OCI-LY7 (cell line): ENCODE measurements around the gene PSME4. TPM values are rescaled to one million over a fixed set of nuclear protein-coding genes. Genes with fewer than 3 reads are reported as not detected.

Source experiments
- BruUV-seq: library from RNA; stranded (reverse); fragments of 400-500 nt; replicated peaks from 2 replicates; lab custom pipeline; 2021; lab: Mats Ljungman, UMichigan
- CTCF ChIA-PET: fragments of 300-600 bp; sonication (Branson Sonifier 250); formaldehyde crosslinking; loops from one replicate; lab custom pipeline; 2022; ENCODE audit warnings: antibody characterized with exemption; ENCODE audit not compliant: unreplicated experiment; lab: Charles Lee
- POLR2A ChIA-PET: fragments of 300-600 bp; sonication (Branson Sonifier 250); formaldehyde crosslinking; loops from one replicate; lab custom pipeline; 2022; ENCODE audit warnings: antibody characterized with exemption; lab: Charles Lee
- DNase-seq: peaks from one replicate; pipeline ENCODE4 v3.0.0-alpha.2; 2015; ENCODE audit warnings: low spot score
- H2AFZ ChIP-seq: fragments of 200-600 bp; sonication (generic), shearing (Covaris generic); 2 replicates; pipeline ENCODE4 v1.6.1; 2014; ENCODE audit warnings: mild to moderate bottlenecking, antibody characterized with exemption, low read length, moderate library complexity
- H3K27ac ChIP-seq: fragments of 200-600 bp; sonication (generic); 2 replicates; pipeline ENCODE4 v1.5.1; 2014; ENCODE audit warnings: mixed run types, low read depth, mild to moderate bottlenecking, moderate library complexity, low read length, inconsistent platforms; ENCODE audit not compliant: poor library complexity, severe bottlenecking
- H3K36me3 ChIP-seq: fragments of 200-600 bp; sonication (generic); 2 replicates; pipeline ENCODE4 v1.6.1; 2014; ENCODE audit warnings: mild to moderate bottlenecking, antibody characterized with exemption, low read length, moderate library complexity, mixed read lengths; ENCODE audit not compliant: insufficient read depth
- H3K4me1 ChIP-seq: fragments of 200-600 bp; sonication (generic); 2 replicates; pipeline ENCODE4 v1.5.1; 2014; ENCODE audit warnings: mild to moderate bottlenecking, low read length; ENCODE audit not compliant: insufficient read depth, poor library complexity, severe bottlenecking
- H3K4me2 ChIP-seq: fragments of 200-600 bp; sonication (generic); 2 replicates; pipeline ENCODE4 v1.6.1; 2014; ENCODE audit warnings: mild to moderate bottlenecking, low read length
- H3K4me3 ChIP-seq: fragments of 200-600 bp; sonication (generic); 2 replicates; pipeline ENCODE4 v1.5.1; 2014; ENCODE audit warnings: mild to moderate bottlenecking, low read depth, low read length; ENCODE audit not compliant: poor library complexity, severe bottlenecking
- H3K79me2 ChIP-seq: fragments of 200-600 bp; sonication (generic); 2 replicates; pipeline ENCODE4 v1.6.1; 2016; ENCODE audit warnings: low read depth, mild to moderate bottlenecking, low read length, moderate library complexity, mixed read lengths; ENCODE audit not compliant: insufficient read depth
- H3K9me2 ChIP-seq: fragments of 200-600 bp; sonication (generic); 2 replicates; pipeline ENCODE4 v1.6.1; 2016; ENCODE audit warnings: mild to moderate bottlenecking, low read length, mixed read lengths; ENCODE audit not compliant: insufficient read depth
- H3K9me3 ChIP-seq: fragments of 200-600 bp; sonication (generic); 2 replicates; pipeline ENCODE4 v1.6.1; 2014; ENCODE audit warnings: mild to moderate bottlenecking, mixed run types, low read length, mixed read lengths
- H4K20me1 ChIP-seq: fragments of 200-600 bp; sonication (generic); 2 replicates; pipeline ENCODE4 v1.6.1; 2014; ENCODE audit warnings: mild to moderate bottlenecking, antibody characterized with exemption, low read length, moderate library complexity, mixed read lengths; ENCODE audit not compliant: insufficient read depth
- EZH2phosphoT487 ChIP-seq: fragments of 200-600 bp; sonication (generic); IDR thresholded peaks from 2 replicates; pipeline ENCODE4 v1.6.1; 2018; ENCODE audit warnings: low read depth, borderline replicate concordance, mild to moderate bottlenecking, mixed run types, antibody characterized with exemption, low read length, moderate library complexity, mixed read lengths
- intact Hi-C: fragments of 100-400 bp; cut with micrococcal nuclease; formaldehyde crosslinking; loops from one replicate; pipeline ENCODE4 v1.10.0; 2022; ENCODE audit not compliant: unreplicated experiment
- total RNA-seq, 2 experiments: library from RNA; depleted of rRNA in 1 of 2; stranded (reverse); fragments of >200 nt in 1 of 2; shearing (Covaris generic) in 1 of 2; gene quantifications; 2 replicates each; pipeline ENCODE4 v1.2.3, GENCODE V29; 2014 to 2022
- TF ChIP-seq, protein P1 (sequence below): fragments of 200-600 bp; sonication (generic); conservative IDR thresholded peaks from 2 replicates; pipeline ENCODE4 v1.5.1; 2014; ENCODE audit warnings: mild to moderate bottlenecking, antibody characterized with exemption, low read length, moderate library complexity, mixed read lengths

PSME4 gene
- total RNA-seq, 2 experiments from 2014 or later: 38.8 to 82.9 TPM

DNA sequence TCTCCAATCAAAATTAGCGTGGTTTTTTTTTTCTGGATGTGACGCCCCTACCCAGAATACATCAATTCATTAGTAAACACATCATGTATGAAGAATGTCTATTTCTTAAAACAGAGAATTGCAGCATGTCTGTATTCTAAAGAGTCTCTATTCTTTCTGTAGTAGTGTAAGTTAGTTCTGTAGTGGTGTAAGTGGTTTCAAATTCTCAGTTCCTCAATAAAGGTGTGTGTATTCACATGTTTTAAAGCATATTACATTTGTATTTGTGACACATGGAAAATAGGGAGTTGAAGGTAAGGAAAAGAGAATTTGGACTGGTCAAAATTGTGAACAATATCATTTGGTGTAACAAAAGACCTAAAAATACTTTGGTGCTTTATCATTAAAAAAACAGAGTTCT is 103.0 kb downstream of the PSME4 start:
- TF ChIP-seq, protein P1, sequence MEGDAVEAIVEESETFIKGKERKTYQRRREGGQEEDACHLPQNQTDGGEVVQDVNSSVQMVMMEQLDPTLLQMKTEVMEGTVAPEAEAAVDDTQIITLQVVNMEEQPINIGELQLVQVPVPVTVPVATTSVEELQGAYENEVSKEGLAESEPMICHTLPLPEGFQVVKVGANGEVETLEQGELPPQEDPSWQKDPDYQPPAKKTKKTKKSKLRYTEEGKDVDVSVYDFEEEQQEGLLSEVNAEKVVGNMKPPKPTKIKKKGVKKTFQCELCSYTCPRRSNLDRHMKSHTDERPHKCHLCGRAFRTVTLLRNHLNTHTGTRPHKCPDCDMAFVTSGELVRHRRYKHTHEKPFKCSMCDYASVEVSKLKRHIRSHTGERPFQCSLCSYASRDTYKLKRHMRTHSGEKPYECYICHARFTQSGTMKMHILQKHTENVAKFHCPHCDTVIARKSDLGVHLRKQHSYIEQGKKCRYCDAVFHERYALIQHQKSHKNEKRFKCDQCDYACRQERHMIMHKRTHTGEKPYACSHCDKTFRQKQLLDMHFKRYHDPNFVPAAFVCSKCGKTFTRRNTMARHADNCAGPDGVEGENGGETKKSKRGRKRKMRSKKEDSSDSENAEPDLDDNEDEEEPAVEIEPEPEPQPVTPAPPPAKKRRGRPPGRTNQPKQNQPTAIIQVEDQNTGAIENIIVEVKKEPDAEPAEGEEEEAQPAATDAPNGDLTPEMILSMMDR: no peak
- TF ChIP-seq EZH2phosphoT487: no peak
- DNase-seq: no peak
- H3K36me3 ChIP-seq: peaks cover 85% of the 10 kb centered on the region
- no peak overlapping the region for H3K27ac ChIP-seq
- no TSS peak for BruUV-seq
- no peaks in the 10 kb centered on the region for H3K9me2 ChIP-seq
- CTCF ChIA-PET: no interaction called here
- intact Hi-C loops: no loop called here
- H3K4me2 ChIP-seq: no peak overlapping the region
- POLR2A ChIA-PET: interaction anchor here (0.6 to 0.9 kb wide), 3 partner anchors 91 to 268 kb away, joined by 3 to 4 read pairs (median 4); no protein-coding TSS in a partner anchor
- H2AFZ ChIP-seq: no peak overlapping the region
- no peaks in the 10 kb centered on the region for H3K79me2 ChIP-seq
- no peaks in the 10 kb centered on the region for H4K20me1 ChIP-seq
- no peaks in the 10 kb centered on the region for H3K9me3 ChIP-seq
- H3K4me3 ChIP-seq: no peak overlapping the region
- H3K4me1 ChIP-seq: no peaks in the 10 kb centered on the region

DNA sequence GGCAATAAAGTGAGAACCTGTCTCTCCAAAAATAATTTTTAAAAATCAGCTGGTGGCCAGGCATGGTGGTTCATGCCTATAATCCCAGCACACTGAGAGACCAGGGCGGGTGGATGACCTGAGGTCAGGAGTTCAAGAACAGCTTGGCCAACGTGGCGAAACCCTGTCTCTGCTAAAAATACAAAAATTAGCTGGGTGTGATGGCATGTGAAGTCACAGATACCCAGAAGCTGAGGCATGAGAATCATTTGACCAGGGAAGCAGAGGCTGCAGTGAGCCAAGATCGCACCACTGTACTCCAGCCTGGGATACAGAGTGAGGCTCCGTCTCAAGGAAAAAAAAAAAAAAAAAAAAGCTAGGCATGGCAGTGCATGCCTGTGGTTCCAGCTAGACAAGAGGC is 103.6 kb downstream of the PSME4 start:
- Histone ChIP-seq H2AFZ (no peak overlapping the region), H3K79me2 (no peaks in the 10 kb centered on the region), H3K27ac (no peak overlapping the region), H4K20me1 (no peaks in the 10 kb centered on the region), H3K4me1 (no peaks in the 10 kb centered on the region), H3K4me2 (no peak overlapping the region), H3K9me3 (no peaks in the 10 kb centered on the region), H3K36me3 (peaks cover 82% of the 10 kb centered on the region), H3K9me2 (no peaks in the 10 kb centered on the region), H3K4me3 (no peak overlapping the region)
- BruUV-seq: no TSS peak
- ChIA-PET CTCF (no interaction called here), POLR2A (interaction anchor here (0.6 to 0.9 kb wide), 3 partner anchors 92 to 268 kb away, joined by 3 to 4 read pairs (median 4); no protein-coding TSS in a partner anchor)
- intact Hi-C loops: no loop called here
- DNase-seq: no peak
- no peak for TF ChIP-seq EZH2phosphoT487
- TF ChIP-seq, protein P1: no peak

DNA sequence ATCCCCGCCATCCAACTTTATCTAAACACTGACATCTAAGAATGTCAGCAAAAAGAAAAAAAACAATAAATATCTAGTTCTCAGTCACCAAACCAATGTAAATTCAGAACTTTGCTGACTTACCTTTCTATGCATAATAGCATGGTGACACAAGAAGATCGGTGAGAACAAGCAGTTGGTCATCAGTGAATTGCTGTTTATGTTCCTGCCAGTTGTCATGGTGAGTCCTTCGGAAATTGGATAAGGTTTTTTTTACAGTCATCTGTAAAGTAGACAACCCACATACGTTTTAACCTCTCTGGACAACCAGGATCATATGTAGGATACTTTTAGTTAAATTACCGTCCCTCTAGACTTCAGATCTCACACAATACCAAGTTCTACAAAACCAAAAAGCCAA is 104.8 kb downstream of the PSME4 start:
- H4K20me1 ChIP-seq: no peaks in the 10 kb centered on the region
- TF ChIP-seq, protein P1: no peak
- no peak for TF ChIP-seq EZH2phosphoT487
- no peaks in the 10 kb centered on the region for H3K4me1 ChIP-seq
- no peaks in the 10 kb centered on the region for H3K9me2 ChIP-seq
- no peaks in the 10 kb centered on the region for H3K9me3 ChIP-seq
- DNase-seq: no peak
- H3K4me2 ChIP-seq: no peak overlapping the region
- ChIA-PET POLR2A (no interaction called here), CTCF (no interaction called here)
- intact Hi-C loops: no loop called here
- no peaks in the 10 kb centered on the region for H3K79me2 ChIP-seq
- H3K27ac ChIP-seq: no peak overlapping the region
- H2AFZ ChIP-seq: no peak overlapping the region
- no TSS peak for BruUV-seq
- peaks cover 77% of the 10 kb centered on the region for H3K36me3 ChIP-seq
- H3K4me3 ChIP-seq: no peak overlapping the region
